NCI-H226 (cell line): Measurements from ENCODE around the gene RAB6B.

Source experiments
- DNase-seq: peaks from one replicate; pipeline ENCODE4 v3.0.0-alpha.2; 2015

Gene RAB6B

GRCh38 chr3:133930341-133930933 is 34.8 kb upstream of the RAB6B start:
- DNase-seq, result peak; percentile 40

DNA sequence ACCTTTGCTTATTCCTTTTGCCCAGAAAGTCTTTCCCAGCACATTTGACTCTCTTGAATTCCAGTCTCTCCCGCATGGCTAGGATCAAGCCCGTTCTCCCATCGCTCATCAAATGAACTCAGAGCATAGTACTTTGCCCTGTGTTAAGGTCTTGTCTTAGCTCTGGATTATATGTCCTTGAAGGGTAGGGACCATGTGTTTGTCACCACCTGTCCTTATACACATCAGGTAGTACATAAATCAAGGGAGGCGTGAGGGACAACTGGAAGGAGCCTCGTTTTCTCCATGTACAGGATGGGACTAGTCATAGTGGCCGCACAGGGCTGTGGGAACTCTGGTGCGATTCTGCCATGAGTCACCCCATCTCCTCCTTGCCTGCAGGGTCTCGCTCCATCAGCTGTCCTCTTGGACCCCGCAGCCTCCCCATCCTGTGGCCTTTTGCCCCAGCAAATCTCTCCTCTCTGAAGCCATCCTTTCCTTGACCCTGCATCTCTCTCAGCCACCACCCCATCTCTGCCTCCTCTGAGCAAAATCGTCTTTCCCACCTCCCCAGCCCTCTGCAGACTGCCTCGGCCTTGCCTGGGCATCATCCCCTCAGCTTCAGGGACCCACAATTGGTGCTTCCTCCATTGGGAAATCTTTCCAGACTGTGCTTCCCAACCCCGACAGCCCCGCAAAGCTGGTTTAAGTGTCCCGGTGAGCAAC is 33.4 kb upstream of the RAB6B start:
- no peak for DNase-seq

GRCh38 chr3:133928136-133928893 is 32.6 kb upstream of the RAB6B start:
- DNase-seq, result no peak

- DNase-seq, result no peak
Observed at GRCh38 chr3:133927540-133928066, 31.9 kb upstream of the RAB6B start.

DNA sequence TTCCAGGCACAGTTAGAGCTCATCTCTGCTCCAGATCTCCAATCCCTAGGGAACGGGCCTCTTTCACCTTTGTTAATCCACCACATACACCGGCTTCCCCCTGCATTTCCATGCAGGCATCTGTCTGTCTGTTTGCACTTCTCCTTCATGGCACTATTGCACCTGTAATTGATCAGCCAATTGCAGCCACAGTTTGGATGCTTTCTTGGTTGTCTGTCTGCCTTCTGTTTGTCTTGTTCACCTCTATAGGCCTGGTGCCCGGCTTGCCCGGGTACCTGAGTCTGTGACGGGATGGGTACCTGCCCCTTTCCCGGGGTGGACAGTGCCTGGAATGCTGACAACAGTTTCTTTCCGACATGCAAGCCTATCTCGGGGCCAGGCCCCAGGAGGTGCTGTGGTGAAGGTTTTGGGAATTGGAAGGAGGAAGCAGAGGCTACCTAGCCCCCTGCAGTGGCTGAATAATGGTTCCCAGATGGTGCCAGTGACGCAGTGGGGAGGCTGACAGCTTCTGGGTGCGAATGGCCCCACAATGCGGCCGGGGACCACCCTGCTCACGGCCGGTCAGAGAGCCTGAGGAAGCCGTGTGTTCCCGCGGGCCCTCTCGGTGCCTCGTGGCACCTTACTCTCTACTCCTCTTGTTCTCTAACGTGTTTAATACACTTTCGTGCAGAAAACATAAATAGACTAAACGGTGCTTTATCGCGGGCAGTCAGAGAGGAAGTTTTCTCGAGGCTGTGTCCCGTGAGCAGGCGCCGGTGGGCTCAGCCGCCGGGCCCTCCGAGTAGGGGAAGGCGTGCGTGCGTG is 31.3 kb upstream of the RAB6B start:
- DNase-seq, result no peak

GRCh38 chr3:133925960-133926735 is 30.5 kb upstream of the RAB6B start:
- no peak for DNase-seq

DNA sequence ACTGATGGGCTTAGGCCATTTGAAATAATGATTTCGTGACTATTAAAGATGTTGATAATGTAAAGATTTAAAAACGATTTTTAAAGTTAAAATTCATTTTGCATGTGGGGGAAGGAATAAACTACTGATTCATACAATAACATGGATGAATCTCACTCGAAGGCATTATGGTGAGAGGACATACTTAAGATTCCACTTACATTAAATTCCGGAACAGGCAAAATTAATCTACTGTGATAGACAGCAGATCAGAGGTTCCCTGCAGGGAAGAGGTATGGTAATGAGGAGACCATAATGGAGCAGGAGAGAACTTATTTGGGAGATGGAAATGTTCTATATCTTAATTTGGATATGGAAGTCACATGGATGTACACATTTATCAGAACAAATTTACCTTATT is 28.4 kb upstream of the RAB6B start:
- peak; percentile 27 for DNase-seq

DNA sequence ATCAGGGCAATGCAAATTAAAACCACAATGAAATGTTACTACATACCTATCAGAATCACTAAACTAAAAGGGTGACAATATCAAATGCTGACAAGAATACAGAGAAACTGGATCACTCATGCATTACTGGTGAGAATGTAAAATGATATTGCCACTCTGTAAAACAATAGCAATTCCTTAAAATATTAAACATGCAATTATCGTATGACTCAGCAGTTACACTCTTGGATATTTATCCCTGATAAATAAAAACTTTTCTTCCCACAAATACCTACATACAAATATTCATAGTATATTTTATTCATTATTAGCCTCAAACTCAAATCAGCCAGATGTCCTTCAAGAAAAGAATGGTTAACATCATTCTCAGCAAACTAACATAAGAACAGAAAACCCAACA is 25.9 kb upstream of the RAB6B start:
- no peak for DNase-seq

- DNase-seq, result no peak
Observed at GRCh38 chr3:133917144-133917543, 21.5 kb upstream of the RAB6B start.

DNA sequence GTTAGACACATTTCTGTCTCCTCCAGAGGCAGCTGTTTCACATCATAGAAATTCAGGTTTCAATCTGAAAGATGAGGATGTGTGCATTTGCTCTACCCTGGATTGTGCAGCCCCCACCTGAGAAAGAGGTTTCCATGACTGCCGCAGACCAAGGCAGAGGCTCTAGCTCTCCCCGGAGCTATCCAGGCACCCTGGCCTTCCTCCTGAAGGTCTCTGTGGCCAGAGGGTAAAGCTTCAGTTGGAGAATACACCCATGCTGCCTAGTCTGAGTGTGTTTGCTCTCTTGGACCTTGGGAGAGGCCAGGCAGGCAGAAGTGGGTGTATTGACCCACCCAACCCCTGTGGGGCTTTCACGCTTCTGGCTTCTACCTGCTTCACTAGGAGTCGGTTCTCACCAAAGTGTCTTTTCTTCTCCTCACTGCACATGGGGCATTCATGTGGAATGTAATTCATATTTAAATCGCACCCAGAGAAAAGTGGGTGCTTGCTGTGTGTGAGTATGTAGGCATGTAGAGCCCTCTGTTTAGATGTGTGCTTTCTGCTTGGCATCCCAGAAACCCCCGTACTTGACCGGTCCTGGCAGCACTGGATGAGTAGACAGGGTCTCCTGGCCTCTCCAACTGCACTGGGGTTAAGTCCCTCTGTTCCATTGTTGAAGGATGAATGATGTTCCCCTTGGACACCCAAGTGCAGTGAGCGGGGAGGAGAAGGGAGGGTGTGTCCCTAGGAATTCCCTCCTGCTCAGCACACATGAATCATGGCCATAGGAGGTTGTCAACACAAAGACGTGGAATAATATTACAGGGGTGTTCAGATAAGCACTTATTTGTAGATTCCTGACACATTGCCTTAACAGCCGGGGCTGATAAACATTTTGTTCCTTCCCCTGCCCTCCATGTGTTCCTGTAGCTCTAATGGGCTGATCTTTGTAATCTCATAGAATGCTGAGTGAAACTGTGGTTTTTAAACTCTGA is 20.3 kb upstream of the RAB6B start:
- peak; percentile 91 for DNase-seq

- no peak for DNase-seq
Observed at GRCh38 chr3:133914839-133915600, 19.3 kb upstream of the RAB6B start.

GRCh38 chr3:133910422-133910821 is 14.7 kb upstream of the RAB6B start:
- DNase-seq, result no peak

DNA sequence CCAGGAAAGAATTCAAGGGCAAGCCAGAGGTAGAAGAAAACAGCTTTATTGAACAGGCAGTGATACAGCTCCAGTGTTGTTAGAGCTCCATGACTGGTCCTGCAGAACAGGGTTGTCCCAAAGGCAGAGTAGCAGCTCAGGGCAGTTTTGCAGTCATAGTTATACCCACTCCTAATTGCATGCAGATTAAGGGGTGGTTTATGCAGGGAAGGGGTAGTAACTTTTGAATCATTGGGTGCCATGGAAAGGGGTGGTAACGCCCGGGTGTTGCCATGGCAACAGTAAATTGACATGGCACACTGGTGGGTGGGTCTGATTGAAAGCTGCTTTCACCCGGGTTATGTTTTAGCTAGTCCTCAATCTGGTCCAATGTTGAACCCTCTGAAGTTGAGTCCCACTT is 9.7 kb upstream of the RAB6B start:
- no peak for DNase-seq

DNA sequence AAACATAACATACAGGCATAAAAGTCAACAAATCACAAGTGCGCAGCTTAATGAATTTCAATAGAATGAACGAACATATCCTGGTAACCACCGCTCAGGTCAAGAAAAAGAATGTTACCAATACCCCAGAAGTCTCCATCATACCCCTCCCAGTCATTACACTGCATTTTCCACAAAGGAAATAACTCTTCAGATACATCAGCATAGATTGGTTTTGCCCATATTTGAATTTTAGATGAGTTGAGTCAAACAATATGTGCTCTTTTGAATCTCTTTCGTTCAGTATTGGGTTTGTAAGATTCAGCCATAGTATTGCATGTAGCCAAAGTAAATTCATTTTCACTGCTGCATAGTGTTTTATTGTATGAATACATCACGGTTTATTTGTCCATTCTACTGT is 6.2 kb upstream of the RAB6B start:
- no peak for DNase-seq

DNA sequence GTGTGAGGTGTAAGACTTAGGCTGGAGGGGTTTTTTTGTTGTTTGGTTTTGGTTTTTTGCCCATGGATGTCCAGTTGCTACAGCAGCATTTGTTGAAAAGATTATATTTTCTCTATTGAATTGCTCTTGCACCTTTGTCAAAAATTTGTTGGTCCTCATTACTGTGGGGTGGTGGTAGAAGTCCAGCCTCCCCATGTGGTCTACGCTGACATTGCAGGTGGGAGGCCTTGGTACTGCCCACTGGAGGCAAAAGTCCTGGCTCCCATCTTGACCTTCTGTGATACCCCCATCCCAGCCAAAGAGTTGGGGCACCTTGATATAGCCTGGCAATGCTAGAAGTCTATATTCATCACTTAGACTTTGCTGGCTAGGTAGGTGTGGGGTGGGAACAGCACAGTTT is 5.4 kb upstream of the RAB6B start:
- DNase-seq, result no peak

- no peak for DNase-seq
Observed at GRCh38 chr3:133899311-133899710, 3.6 kb upstream of the RAB6B start.

DNA sequence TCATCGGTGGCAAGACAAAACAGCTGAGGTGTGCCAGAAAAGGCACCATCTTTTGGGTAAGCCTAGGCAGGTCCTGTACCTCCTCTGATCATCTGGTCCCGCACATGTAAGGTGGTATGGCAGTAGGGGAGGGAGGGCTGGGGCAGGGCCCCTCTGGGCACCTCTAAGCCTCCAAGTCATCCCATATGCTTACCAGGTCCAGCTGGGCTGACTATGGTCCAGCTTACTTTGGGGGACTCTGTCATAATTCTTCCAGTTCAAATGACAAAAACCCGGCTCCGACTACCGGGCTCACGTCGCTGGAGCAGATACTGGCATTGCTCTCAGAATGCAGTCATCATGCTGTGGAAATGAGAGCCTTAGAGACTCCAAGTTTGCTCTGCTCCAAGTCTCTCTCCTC is 1.9 kb upstream of the RAB6B start:
- no peak for DNase-seq

- DNase-seq, result no peak
Observed at GRCh38 chr3:133896002-133896761, 500 bp upstream of the RAB6B start.
